Loucy (cell line): ENCODE results near the gene PSEN1.

ENCODE experiments used
- H2AFZ ChIP-seq: fragments of 200-600 bp; sonication (generic); 2 replicates; pipeline ENCODE4 v1.6.0; 2016; ENCODE audit warnings: antibody characterized with exemption, mild to moderate bottlenecking, low read length, moderate library complexity
- H3F3A ChIP-seq: fragments of 200-600 bp; 2 replicates; pipeline ENCODE4 v1.6.0; 2016; ENCODE audit warnings: antibody characterized with exemption, low read depth, mild to moderate bottlenecking
- H3K27me3 ChIP-seq: fragments of 200-600 bp; sonication (generic); 2 replicates; pipeline ENCODE4 v1.6.1; 2014; ENCODE audit warnings: low read length, mild to moderate bottlenecking; ENCODE audit not compliant: insufficient read depth, poor library complexity, severe bottlenecking
- H3K36me3 ChIP-seq: fragments of 200-600 bp; sonication (generic); 2 replicates; pipeline ENCODE4 v1.6.1; 2016; ENCODE audit warnings: low read length; ENCODE audit not compliant: insufficient read depth
- H3K4me1 ChIP-seq: fragments of 200-600 bp; sonication (generic); 2 replicates; pipeline ENCODE4 v1.5.1; 2014; ENCODE audit warnings: low read length, mild to moderate bottlenecking; ENCODE audit not compliant: insufficient read depth, poor library complexity, severe bottlenecking
- H3K4me2 ChIP-seq: fragments of 200-600 bp; sonication (generic); 2 replicates; pipeline ENCODE4 v1.6.0; 2014; ENCODE audit warnings: antibody characterized with exemption, low read length, low read depth, mild to moderate bottlenecking; ENCODE audit not compliant: poor library complexity, severe bottlenecking
- H3K4me3 ChIP-seq: fragments of 200-600 bp; sonication (generic); 2 replicates; pipeline ENCODE4 v1.5.1; 2014; ENCODE audit warnings: low read length, mild to moderate bottlenecking, mixed read lengths; ENCODE audit not compliant: poor library complexity, severe bottlenecking
- H3K79me2 ChIP-seq: fragments of 200-600 bp; sonication (generic); 2 replicates; pipeline ENCODE4 v1.6.1; 2014; ENCODE audit warnings: low read length; ENCODE audit not compliant: insufficient read depth
- H3K9ac ChIP-seq: fragments of 200-600 bp; sonication (generic); 2 replicates; pipeline ENCODE4 v1.6.0; 2014; ENCODE audit warnings: mild to moderate bottlenecking, low read depth, low read length, moderate library complexity; ENCODE audit not compliant: poor library complexity, severe bottlenecking
- H3K9me2 ChIP-seq: fragments of 200-600 bp; sonication (generic); replicated peaks from 2 replicates; pipeline ENCODE4 v1.6.1; 2016; ENCODE audit warnings: low read depth, low read length, mixed read lengths
- H3K9me3 ChIP-seq: fragments of 200-600 bp; sonication (generic); 2 replicates; pipeline ENCODE4 v1.6.1; 2014; ENCODE audit warnings: mild to moderate bottlenecking, antibody characterized with exemption, low read length, low read depth; ENCODE audit not compliant: insufficient read depth
- H4K20me1 ChIP-seq: fragments of 200-600 bp; sonication (generic); 2 replicates; pipeline ENCODE4 v1.6.0; 2014; ENCODE audit warnings: antibody characterized with exemption, low read length, mild to moderate bottlenecking; ENCODE audit not compliant: insufficient read depth, poor library complexity, severe bottlenecking
- EZH2phosphoT487 ChIP-seq: fragments of 200-600 bp; IDR thresholded peaks from 2 replicates; pipeline ENCODE4 v1.6.1; 2018; ENCODE audit warnings: antibody characterized with exemption, mild to moderate bottlenecking, moderate library complexity, borderline replicate concordance
- TF ChIP-seq, protein P1 (sequence below): fragments of 200-600 bp; sonication (generic); conservative IDR thresholded peaks from 2 replicates; pipeline ENCODE4 v1.5.1; 2014; ENCODE audit warnings: mild to moderate bottlenecking, antibody characterized with exemption, low read length

PSEN1 gene

DNA sequence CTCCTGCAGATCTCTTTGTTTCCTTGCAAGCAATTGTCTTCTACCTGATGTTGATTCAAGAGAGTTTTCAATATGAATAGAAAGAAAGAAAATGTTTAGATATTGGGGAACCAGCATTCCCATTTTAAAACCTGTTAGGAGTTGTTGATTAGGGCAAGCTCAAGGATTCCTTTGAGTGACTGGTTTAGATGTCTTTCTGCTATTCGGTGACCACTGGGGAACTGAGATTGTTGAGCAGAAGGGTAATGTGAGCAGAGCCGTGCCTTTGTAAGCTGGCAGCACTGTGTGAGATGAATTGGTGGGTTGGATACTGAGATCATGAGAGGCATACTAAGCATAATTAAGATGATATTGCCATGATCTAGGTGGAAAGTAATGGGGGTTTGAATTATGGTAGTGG is 61.9 kb downstream of the PSEN1 start:
- Histone ChIP-seq H4K20me1 (no peaks in the 10 kb centered on the region), H3K9me3 (no peaks in the 10 kb centered on the region), H3F3A (no peaks in the 10 kb centered on the region), H3K9ac (no peak overlapping the region), H3K36me3 (peaks cover 42% of the 10 kb centered on the region; the same call in 1 of the 2 replicates), H3K4me1 (no peaks in the 10 kb centered on the region), H3K79me2 (no peaks in the 10 kb centered on the region), H3K9me2 (no peaks in the 10 kb centered on the region), H3K4me2 (no peak overlapping the region), H3K4me3 (no peak overlapping the region), H3K27me3 (no peaks in the 10 kb centered on the region), H2AFZ (no peak overlapping the region)
- no peak for TF ChIP-seq EZH2phosphoT487

DNA sequence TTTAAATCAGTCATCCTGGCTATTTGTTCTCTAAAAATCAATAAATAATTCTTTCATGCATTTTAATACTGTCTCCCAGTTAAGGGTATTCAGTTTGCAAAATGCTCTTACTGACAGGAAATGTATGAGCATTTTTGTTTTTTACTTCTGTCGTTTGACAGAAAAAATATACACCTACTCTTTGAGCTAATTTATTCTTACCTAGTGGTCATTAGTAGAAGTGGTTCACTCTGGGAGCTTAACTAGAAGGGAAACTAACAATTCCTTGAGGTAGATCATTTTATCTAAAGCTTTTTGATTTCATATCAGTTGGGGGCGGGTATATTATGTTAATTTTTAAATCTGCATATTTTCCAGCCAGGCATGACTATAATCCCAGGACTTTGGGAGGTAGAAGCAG is 67.2 kb downstream of the PSEN1 start:
- H3K9me3 ChIP-seq = peaks cover 13% of the 10 kb centered on the region

DNA sequence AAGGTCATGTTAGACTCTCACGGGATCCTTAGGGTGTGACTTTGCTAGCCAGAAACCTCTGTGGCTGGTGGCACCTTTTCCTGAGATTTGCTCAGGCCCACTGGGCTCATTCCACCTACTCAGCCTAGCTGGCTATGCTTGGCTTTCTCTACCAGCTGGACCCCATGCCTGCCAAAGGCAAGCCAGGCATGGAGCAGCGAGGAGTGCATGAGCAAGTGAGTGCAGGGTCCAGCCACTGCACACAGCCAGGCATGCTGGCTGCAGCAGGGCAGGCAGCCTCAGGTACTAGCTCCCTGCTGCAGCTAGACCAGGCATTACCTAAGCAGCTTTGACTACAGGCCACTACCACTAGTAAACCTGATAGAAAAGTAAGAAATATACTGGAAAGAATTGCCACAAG is 71.3 kb downstream of the PSEN1 start:
- Histone ChIP-seq H3K9ac (no peak overlapping the region), H3F3A (no peaks in the 10 kb centered on the region), H3K27me3 (no peaks in the 10 kb centered on the region), H3K9me3 (peaks cover 13% of the 10 kb centered on the region), H2AFZ (no peak overlapping the region), H3K4me3 (no peak overlapping the region), H3K9me2 (no peaks in the 10 kb centered on the region), H3K79me2 (no peaks in the 10 kb centered on the region), H3K4me1 (no peaks in the 10 kb centered on the region), H3K36me3 (peaks cover 67% of the 10 kb centered on the region), H4K20me1 (no peaks in the 10 kb centered on the region), H3K4me2 (no peak overlapping the region)
- TF ChIP-seq, protein P1, sequence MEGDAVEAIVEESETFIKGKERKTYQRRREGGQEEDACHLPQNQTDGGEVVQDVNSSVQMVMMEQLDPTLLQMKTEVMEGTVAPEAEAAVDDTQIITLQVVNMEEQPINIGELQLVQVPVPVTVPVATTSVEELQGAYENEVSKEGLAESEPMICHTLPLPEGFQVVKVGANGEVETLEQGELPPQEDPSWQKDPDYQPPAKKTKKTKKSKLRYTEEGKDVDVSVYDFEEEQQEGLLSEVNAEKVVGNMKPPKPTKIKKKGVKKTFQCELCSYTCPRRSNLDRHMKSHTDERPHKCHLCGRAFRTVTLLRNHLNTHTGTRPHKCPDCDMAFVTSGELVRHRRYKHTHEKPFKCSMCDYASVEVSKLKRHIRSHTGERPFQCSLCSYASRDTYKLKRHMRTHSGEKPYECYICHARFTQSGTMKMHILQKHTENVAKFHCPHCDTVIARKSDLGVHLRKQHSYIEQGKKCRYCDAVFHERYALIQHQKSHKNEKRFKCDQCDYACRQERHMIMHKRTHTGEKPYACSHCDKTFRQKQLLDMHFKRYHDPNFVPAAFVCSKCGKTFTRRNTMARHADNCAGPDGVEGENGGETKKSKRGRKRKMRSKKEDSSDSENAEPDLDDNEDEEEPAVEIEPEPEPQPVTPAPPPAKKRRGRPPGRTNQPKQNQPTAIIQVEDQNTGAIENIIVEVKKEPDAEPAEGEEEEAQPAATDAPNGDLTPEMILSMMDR = no peak
- TF ChIP-seq EZH2phosphoT487 = no peak

More for the DNA sequence above, 67.2 kb downstream of the PSEN1 start:
- H3K4me1 ChIP-seq = no peaks in the 10 kb centered on the region
- no peak for TF ChIP-seq EZH2phosphoT487
- TF ChIP-seq, protein P1 = no peak
- H3K9ac ChIP-seq = no peak overlapping the region
- no peaks in the 10 kb centered on the region for H3K9me2 ChIP-seq
- H3F3A ChIP-seq = no peaks in the 10 kb centered on the region
- H3K79me2 ChIP-seq = no peaks in the 10 kb centered on the region
- peaks cover 42% of the 10 kb centered on the region for H3K36me3 ChIP-seq
- no peak overlapping the region for H3K4me2 ChIP-seq
- H3K27me3 ChIP-seq = no peaks in the 10 kb centered on the region
- H4K20me1 ChIP-seq = no peaks in the 10 kb centered on the region
- H2AFZ ChIP-seq = no peak overlapping the region
- H3K4me3 ChIP-seq = no peak overlapping the region

DNA sequence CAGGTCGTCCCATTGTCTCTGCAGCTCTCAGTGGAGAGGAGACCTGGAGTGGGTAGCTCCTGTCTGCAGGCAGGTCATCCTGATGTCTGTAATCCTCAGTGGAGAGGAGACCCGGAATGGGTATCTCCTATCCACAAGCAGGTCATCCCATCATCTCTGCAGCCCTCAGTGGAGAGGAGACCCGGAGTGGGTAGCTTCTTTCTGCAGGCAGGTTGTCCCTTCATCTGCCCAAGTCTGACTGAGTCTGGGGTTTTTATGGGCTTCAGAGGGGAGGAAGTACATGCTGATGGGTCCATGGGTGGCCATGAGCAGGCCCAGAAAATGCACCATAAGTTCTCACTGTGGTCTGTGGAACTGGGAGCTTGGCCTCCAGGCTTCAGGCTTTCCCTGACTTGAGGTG is 72.1 kb downstream of the PSEN1 start:
- H3K4me3 ChIP-seq = no peak overlapping the region
- no peaks in the 10 kb centered on the region for H3K4me1 ChIP-seq
- no peak overlapping the region for H3K4me2 ChIP-seq

More for the DNA sequence above, 72.1 kb downstream of the PSEN1 start:
- TF ChIP-seq, protein P1 = no peak
- no peak for TF ChIP-seq EZH2phosphoT487
- Histone ChIP-seq H2AFZ (no peak overlapping the region), H3F3A (no peaks in the 10 kb centered on the region), H3K9me3 (peaks cover 13% of the 10 kb centered on the region), H3K9ac (no peak overlapping the region), H4K20me1 (no peaks in the 10 kb centered on the region), H3K36me3 (peaks cover 75% of the 10 kb centered on the region), H3K27me3 (no peaks in the 10 kb centered on the region), H3K9me2 (no peaks in the 10 kb centered on the region), H3K79me2 (no peaks in the 10 kb centered on the region)
